ENCODE data around the gene RFK.

GRCh38 chr9:76342858-76343257 lies 51.4 kb downstream of the RFK start:
- no peak for TF ChIP-seq CTCF (conservative IDR thresholded peaks at IDR 0.05; ENCODE audit: low read length)
- no peak for TF ChIP-seq EZH2phosphoT487 (IDR thresholded peaks at IDR 0.05; ENCODE audit: borderline replicate concordance)
